Duodenal mucosa (tissue), 2 donors: ENCODE results near the gene PRIM2.
"Not testable (repeated sequence)": the region's sequence is repeated elsewhere in the genome, so short reads cannot be mapped to it uniquely, and the experiment has no call there.

Experiments
- H3K27ac ChIP-seq: one replicate; pipeline ENCODE4 v1.7.0; 2013; ENCODE audit warnings: low read depth, low read length
- H3K27me3 ChIP-seq, 2 donors: one replicate each; pipeline ENCODE4 v1.7.0; 2013; ENCODE audit warnings: low read length in 2 of 2, control low read depth in 1 of 2; ENCODE audit not compliant: insufficient read depth in 2 of 2, control insufficient read depth in 1 of 2
- H3K36me3 ChIP-seq, 2 donors: one replicate each; pipeline ENCODE4 v1.7.0; 2013; ENCODE audit warnings: low read length in 2 of 2, control low read depth in 1 of 2; ENCODE audit not compliant: insufficient read depth in 2 of 2, control insufficient read depth in 1 of 2
- H3K4me1 ChIP-seq, 2 donors: one replicate each; pipeline ENCODE4 v1.7.0; 2013; ENCODE audit warnings: low read length in 2 of 2, control low read depth in 1 of 2; ENCODE audit not compliant: insufficient read depth in 2 of 2, control insufficient read depth in 1 of 2
- H3K4me3 ChIP-seq, 2 donors: one replicate each; pipeline ENCODE4 v1.7.0; 2013; ENCODE audit warnings: low read length in 2 of 2, low read depth in 1 of 2
- H3K9ac ChIP-seq, 2 donors: one replicate each; pipeline ENCODE4 v1.7.0; 2013; ENCODE audit warnings: low read length in 2 of 2, low read depth in 1 of 2
- H3K9me3 ChIP-seq, 2 donors: one replicate each; pipeline ENCODE4 v1.7.0; 2013; ENCODE audit warnings: low read length in 2 of 2, control low read depth in 1 of 2; ENCODE audit not compliant: control insufficient read depth in 1 of 2

Gene PRIM2

DNA sequence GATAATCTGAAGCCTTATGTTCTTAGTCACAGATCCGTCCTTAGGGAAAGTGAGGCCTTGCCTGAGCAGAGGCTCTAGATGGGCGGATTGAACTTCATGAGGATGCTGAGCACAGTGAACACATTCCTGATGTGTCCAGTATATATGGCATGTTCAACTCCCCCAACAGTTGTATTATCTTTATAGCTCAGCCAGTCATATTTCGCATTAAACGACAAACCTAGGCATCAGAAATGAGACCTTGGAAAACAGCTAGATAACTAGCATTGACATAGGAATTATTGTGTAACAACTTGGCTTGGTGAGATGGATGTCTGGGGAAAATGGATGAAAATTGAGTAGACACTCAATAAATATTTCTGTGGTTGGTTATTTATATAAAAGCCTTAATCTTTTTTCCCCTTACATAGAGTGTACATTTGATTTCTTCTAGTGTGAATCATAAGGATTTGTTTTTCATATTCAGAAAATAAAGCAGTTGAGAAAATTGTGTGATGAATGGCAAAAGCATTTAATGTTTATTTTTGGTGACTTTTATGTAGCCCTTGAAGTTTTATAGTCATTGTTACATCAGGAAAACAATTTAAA lies 169.2 kb downstream of the PRIM2 start:
- H3K4me3 ChIP-seq, H3K36me3 ChIP-seq, H3K4me1 ChIP-seq, H3K9ac ChIP-seq, H3K9me3 ChIP-seq, H3K27me3 ChIP-seq, H3K27ac ChIP-seq: not testable (repeated sequence)

DNA sequence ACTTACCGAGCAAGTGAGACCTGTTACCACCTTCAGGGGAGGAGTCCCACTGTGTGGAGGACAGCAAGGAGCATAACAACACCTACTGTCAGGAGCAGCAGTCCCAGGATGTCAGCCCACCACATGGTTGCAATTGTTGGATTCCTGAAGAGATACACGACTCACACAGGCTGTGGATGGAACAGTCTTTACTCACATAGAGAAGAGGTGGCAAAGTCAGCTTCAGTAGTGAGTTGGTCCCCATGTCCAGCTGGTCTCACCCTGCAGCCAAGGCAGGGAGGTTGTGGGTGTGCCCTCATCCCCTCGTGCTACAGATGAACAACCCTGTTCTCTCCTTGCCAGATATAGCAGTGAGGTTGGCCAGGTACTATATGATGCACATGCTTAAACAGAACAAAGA lies 171.1 kb downstream of the PRIM2 start:
- not testable (repeated sequence) for H3K9me3 ChIP-seq, H3K27me3 ChIP-seq, H3K36me3 ChIP-seq, H3K9ac ChIP-seq, H3K4me1 ChIP-seq, H3K4me3 ChIP-seq, H3K27ac ChIP-seq

- not testable (repeated sequence) for H3K9me3 ChIP-seq, H3K27me3 ChIP-seq, H3K4me3 ChIP-seq, H3K9ac ChIP-seq, H3K4me1 ChIP-seq, H3K36me3 ChIP-seq, H3K27ac ChIP-seq
These were observed 172.5 kb downstream of the PRIM2 start for GRCh38 chr6:57489887-57490286.

DNA sequence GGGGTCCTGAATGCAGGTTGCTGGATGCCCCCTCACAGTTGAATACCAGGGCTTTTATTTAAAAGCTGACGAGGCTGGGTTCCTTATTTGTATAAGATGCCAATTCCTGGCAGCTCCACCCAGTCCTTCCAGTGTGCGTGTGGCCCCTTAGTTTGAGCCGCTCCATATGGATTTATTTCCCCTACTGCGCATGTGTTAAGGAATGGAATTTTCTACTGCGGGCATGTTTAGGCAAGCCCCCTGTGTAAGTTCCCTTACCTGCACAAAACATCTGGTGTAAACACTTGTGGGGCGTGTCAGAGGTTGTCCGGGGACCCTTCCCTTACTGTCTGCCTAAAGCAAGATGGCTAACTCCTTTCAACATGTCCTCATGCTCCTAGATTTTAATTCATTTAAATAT lies 174.4 kb downstream of the PRIM2 start:
- not testable (repeated sequence) for H3K9me3 ChIP-seq, H3K36me3 ChIP-seq, H3K4me3 ChIP-seq, H3K9ac ChIP-seq, H3K27me3 ChIP-seq, H3K4me1 ChIP-seq, H3K27ac ChIP-seq

GRCh38 chr6:57496251-57496650 lies 178.8 kb downstream of the PRIM2 start:
- not testable (repeated sequence) for H3K4me3 ChIP-seq, H3K4me1 ChIP-seq, H3K9me3 ChIP-seq, H3K27ac ChIP-seq, H3K27me3 ChIP-seq, H3K36me3 ChIP-seq, H3K9ac ChIP-seq

DNA sequence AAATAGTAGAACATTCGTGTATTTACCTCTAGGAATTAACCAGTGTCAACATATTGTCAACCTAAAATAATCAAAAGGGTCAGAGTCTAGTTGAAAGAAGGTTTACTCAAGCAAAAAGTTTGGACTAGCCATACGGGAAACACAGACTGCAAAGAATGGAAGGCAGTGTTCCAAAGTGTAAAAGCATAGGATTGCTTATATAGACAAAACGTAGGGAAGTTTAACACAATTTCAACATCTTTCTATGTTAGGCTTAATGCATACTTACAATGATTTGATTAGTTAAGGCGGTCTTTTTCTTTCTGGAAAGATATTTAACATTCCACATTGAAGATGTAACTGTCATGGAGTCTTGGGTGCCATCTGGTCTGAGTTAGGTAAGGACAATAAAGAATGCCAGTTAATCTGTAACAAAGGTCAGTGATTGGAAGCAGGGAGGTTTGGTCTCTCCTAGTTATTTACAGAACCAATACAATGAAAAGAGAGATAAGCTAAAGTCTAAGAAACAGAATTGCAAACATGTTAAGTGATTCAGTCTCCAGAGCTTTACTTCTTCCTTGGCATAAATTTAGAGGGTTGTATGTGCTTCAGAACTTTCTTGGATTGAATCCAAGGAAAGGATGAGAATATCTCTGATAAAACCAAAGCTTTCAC lies 183.1 kb downstream of the PRIM2 start:
- not testable (repeated sequence) for H3K36me3 ChIP-seq, H3K9ac ChIP-seq

DNA sequence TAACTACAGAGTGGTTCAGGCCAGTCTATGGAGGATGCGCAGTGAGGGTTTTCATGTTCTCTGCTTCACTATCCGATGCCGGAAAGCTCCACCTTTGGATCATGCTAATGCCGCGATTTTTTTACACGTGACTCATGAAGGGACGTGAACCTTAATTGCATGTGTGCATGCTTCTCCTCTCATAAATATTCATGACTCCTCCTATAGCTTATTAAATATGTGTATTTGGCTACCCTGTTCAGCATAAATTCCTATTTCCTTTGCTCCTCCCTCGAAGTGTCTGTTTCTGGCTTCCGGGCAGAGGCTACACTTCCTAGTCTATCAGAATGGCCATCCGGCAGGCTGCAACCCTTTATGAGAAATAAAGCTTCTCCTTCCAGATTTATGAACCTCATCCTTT lies 185.0 kb downstream of the PRIM2 start:
- not testable (repeated sequence) for H3K4me1 ChIP-seq, H3K9me3 ChIP-seq, H3K27ac ChIP-seq, H3K9ac ChIP-seq, H3K27me3 ChIP-seq, H3K4me3 ChIP-seq, H3K36me3 ChIP-seq

More for the DNA sequence above, 183.1 kb downstream of the PRIM2 start:
- not testable (repeated sequence) for H3K27me3 ChIP-seq, H3K4me1 ChIP-seq, H3K27ac ChIP-seq, H3K9me3 ChIP-seq, H3K4me3 ChIP-seq

DNA sequence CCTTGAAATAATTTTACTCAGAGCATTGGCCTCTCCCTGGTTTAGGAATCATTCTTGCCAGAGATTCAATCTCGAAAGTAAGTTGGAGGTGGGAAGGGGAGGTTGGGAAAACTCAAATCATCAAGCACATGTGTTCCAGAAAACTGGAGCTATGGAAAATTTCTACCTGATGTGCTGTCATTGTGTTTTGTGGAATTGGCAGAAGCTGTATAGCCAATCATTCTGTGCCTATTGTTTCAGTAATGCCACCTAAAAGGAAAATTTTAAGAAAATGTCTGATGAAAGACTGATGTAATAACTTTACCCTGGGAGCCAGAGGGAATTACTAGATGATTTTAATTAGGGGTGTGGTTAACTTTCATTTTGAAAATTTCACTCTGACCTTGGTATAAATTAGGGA lies 187.8 kb downstream of the PRIM2 start:
- not testable (repeated sequence) for H3K4me3 ChIP-seq, H3K27me3 ChIP-seq, H3K27ac ChIP-seq, H3K36me3 ChIP-seq, H3K9me3 ChIP-seq, H3K4me1 ChIP-seq, H3K9ac ChIP-seq

- not testable (repeated sequence) for H3K4me1 ChIP-seq, H3K27ac ChIP-seq, H3K27me3 ChIP-seq, H3K4me3 ChIP-seq, H3K9ac ChIP-seq, H3K9me3 ChIP-seq, H3K36me3 ChIP-seq
These were observed 193.0 kb downstream of the PRIM2 start for GRCh38 chr6:57510390-57510789.

- H3K36me3 ChIP-seq, H3K9ac ChIP-seq, H3K9me3 ChIP-seq, H3K27ac ChIP-seq, H3K4me1 ChIP-seq, H3K4me3 ChIP-seq, H3K27me3 ChIP-seq: not testable (repeated sequence)
These were observed 197.7 kb downstream of the PRIM2 start for GRCh38 chr6:57515171-57515570.

- not testable (repeated sequence) for H3K27ac ChIP-seq, H3K36me3 ChIP-seq, H3K9me3 ChIP-seq, H3K4me1 ChIP-seq, H3K4me3 ChIP-seq, H3K27me3 ChIP-seq, H3K9ac ChIP-seq
These were observed 198.4 kb downstream of the PRIM2 start for GRCh38 chr6:57515845-57516244.
